Colonic mucosa (tissue), 4 donors: ENCODE results near the gene MAGI2. TPM values are rescaled to one million over a fixed set of nuclear protein-coding genes. Genes with fewer than 3 reads are reported as not detected.

Experiments
- DNase-seq: peaks from one replicate; pipeline ENCODE4 v3.0.0-alpha.2; 2020
- H3K27ac ChIP-seq: fragments of 200-600 bp; one replicate; pipeline ENCODE4 v1.8.0; 2021
- H3K27me3 ChIP-seq: fragments of 200-600 bp; one replicate; pipeline ENCODE4 v1.8.0; 2021
- H3K36me3 ChIP-seq: fragments of 200-600 bp; one replicate; pipeline ENCODE4 v1.8.0; 2021
- H3K4me1 ChIP-seq: fragments of 200-600 bp; one replicate; pipeline ENCODE4 v1.8.0; 2021; ENCODE audit warnings: mild to moderate bottlenecking
- H3K4me3 ChIP-seq: fragments of 200-600 bp; one replicate; pipeline ENCODE4 v1.8.0; 2021
- H3K9ac ChIP-seq, 2 donors: one replicate each; pipeline ENCODE4 v1.7.0; 2013; ENCODE audit warnings: control low read depth in 2 of 2, low read depth in 2 of 2, low read length in 2 of 2
- H3K9me3 ChIP-seq: fragments of 200-600 bp; one replicate; pipeline ENCODE4 v1.8.0; 2021
- CTCF ChIP-seq: fragments of 200-600 bp; IDR thresholded peaks from one replicate; pipeline ENCODE4 v1.8.0; 2022; ENCODE audit warnings: antibody characterized with exemption, mild to moderate bottlenecking
- intact Hi-C: fragments of 100-400 bp; cut with DNase I; formaldehyde crosslinking; loops from one replicate; pipeline ENCODE4 v1.14.1; 2022
- total RNA-seq, 2 donors: library from RNA; stranded (reverse); fragmentation: NEBNext Ultra II Directional in 1 of 2; extraction: Animal tissue kit (Norgen Biotek cat#: 25700) in 1 of 2; gene quantifications; one replicate each; pipeline ENCODE4 v1.2.1, GENCODE V29; 2021
- donor health status: healthy.
- donor health status: DM: no; HTN: no; CAD: no.
- donor health status: DM: no; HTN: no; CAD: no.

Gene MAGI2
- total RNA-seq, 2 donors from 2014 or later = 1.1 to 2.4 TPM

- no peak for DNase-seq
- no peaks in the 10 kb centered on the region for H3K9me3 ChIP-seq
- H3K9ac ChIP-seq = no peak overlapping the region
- intact Hi-C loops = no loop called here
- no peaks in the 10 kb centered on the region for H3K4me1 ChIP-seq
- H3K36me3 ChIP-seq = no peaks in the 10 kb centered on the region
- H3K27me3 ChIP-seq = peaks cover 23% of the 10 kb centered on the region
- no peak overlapping the region for H3K4me3 ChIP-seq
- TF ChIP-seq CTCF = no peak
- H3K27ac ChIP-seq = no peak overlapping the region
These were observed 1.8 kb upstream of the MAGI2 start for GRCh38 chr7:79455173-79455790.

GRCh38 chr7:79454361-79454960 is 994 bp upstream of the MAGI2 start:
- peak overlapping the region; percentile 77 for H3K27ac ChIP-seq
- intact Hi-C loops = no loop called here
- H3K36me3 ChIP-seq = no peaks in the 10 kb centered on the region
- peaks cover 23% of the 10 kb centered on the region for H3K27me3 ChIP-seq
- peak overlapping the region; percentile 55 to 70 for H3K9ac ChIP-seq
- TF ChIP-seq CTCF = no peak
- H3K4me1 ChIP-seq = no peaks in the 10 kb centered on the region
- H3K9me3 ChIP-seq = no peaks in the 10 kb centered on the region
- DNase-seq = no peak
- H3K4me3 ChIP-seq = peak overlapping the region; percentile 46

- Histone ChIP-seq H3K9ac (peak overlapping the region; percentile 8 to 68), H3K4me1 (no peaks in the 10 kb centered on the region), H3K36me3 (no peaks in the 10 kb centered on the region), H3K4me3 (peak overlapping the region; percentile 46), H3K9me3 (no peaks in the 10 kb centered on the region), H3K27ac (peak overlapping the region; percentile 77), H3K27me3 (peaks cover 23% of the 10 kb centered on the region)
- DNase-seq = peak; percentile 17
- intact Hi-C loops = no loop called here
- no peak for TF ChIP-seq CTCF
These were observed 255 bp downstream of the MAGI2 start for GRCh38 chr7:79453266-79453557.

- H3K4me3 ChIP-seq = peak overlapping the region; percentile 46
- no peaks in the 10 kb centered on the region for H3K36me3 ChIP-seq
- H3K9ac ChIP-seq = peak overlapping the region; percentile 8 to 68
- H3K9me3 ChIP-seq = no peaks in the 10 kb centered on the region
- peak overlapping the region; percentile 77 for H3K27ac ChIP-seq
- H3K27me3 ChIP-seq = peaks cover 23% of the 10 kb centered on the region
- peak; percentile 20 for DNase-seq
- intact Hi-C loops = no loop called here
- no peaks in the 10 kb centered on the region for H3K4me1 ChIP-seq
- no peak for TF ChIP-seq CTCF
These were observed 787 bp downstream of the MAGI2 start for GRCh38 chr7:79452495-79453265.

GRCh38 chr7:79452032-79452494 is 1.4 kb downstream of the MAGI2 start:
- H3K4me1 ChIP-seq = no peaks in the 10 kb centered on the region
- H3K36me3 ChIP-seq = no peaks in the 10 kb centered on the region
- peak overlapping the region; percentile 46 for H3K4me3 ChIP-seq
- peak overlapping the region; percentile 9 to 68 for H3K9ac ChIP-seq
- peaks cover 23% of the 10 kb centered on the region for H3K27me3 ChIP-seq
- intact Hi-C loops = no loop called here
- no peak for TF ChIP-seq CTCF
- peak; percentile 71 for DNase-seq
- H3K9me3 ChIP-seq = no peaks in the 10 kb centered on the region
- peak overlapping the region; percentile 77 for H3K27ac ChIP-seq
